Aorta (tissue), 5 donors: ENCODE data around the gene COL11A1. TPM values are rescaled to one million over a fixed set of nuclear protein-coding genes. Genes with fewer than 3 reads are reported as not detected.
"Not testable (repeated sequence)": the region's sequence is repeated elsewhere in the genome, so short reads cannot be mapped to it uniquely, and the experiment has no call there.

Experiments
- ATAC-seq: fragments of 200-7000 bp; cut with Tn5 transposase; one replicate; pipeline ENCODE4 v1.9.1; 2022; ENCODE audit warnings: moderate library complexity; ENCODE audit not compliant: low FRiP score
- DNase-seq, 2 donors: peaks; one replicate each; pipeline ENCODE4 v3.0.0-alpha.2; 2020
- H3K27ac ChIP-seq, 2 donors: one replicate each; pipeline ENCODE4 v1.5.1; 2013; ENCODE audit warnings: low read length in 2 of 2, mild to moderate bottlenecking in 2 of 2, moderate library complexity in 2 of 2, control low read depth in 1 of 2, inconsistent platforms in 1 of 2, low read depth in 1 of 2
- H3K27me3 ChIP-seq, 2 donors: one replicate each; pipeline ENCODE4 v1.6.1; 2013; ENCODE audit warnings: control low read depth in 1 of 2, low read length in 1 of 2, mild to moderate bottlenecking in 1 of 2, moderate library complexity in 1 of 2; ENCODE audit not compliant: insufficient read depth in 2 of 2, control insufficient read depth in 1 of 2
- H3K36me3 ChIP-seq, 2 donors: one replicate each; pipeline ENCODE4 v1.6.1; 2013; ENCODE audit warnings: control low read depth in 1 of 2, low read length in 1 of 2, mild to moderate bottlenecking in 1 of 2; ENCODE audit not compliant: insufficient read depth in 2 of 2, control insufficient read depth in 1 of 2
- H3K4me1 ChIP-seq, 2 donors: one replicate each; pipeline ENCODE4 v1.6.1; 2013; ENCODE audit warnings: low read length in 2 of 2, control low read depth in 1 of 2, mild to moderate bottlenecking in 1 of 2, moderate library complexity in 1 of 2; ENCODE audit not compliant: insufficient read depth in 2 of 2, control insufficient read depth in 1 of 2
- H3K4me3 ChIP-seq, 2 donors: one replicate each; pipeline ENCODE4 v1.5.1; 2013; ENCODE audit warnings: low read length in 2 of 2, control low read depth in 1 of 2, mild to moderate bottlenecking in 1 of 2
- H3K9me3 ChIP-seq: one replicate; pipeline ENCODE4 v1.6.1; 2013; ENCODE audit warnings: mild to moderate bottlenecking, low read length; ENCODE audit not compliant: control insufficient read depth
- WGBS, 2 donors: extraction: QIAGEN DNeasy Blood & Tissue Kit; methylation state at CpG; one replicate each; pipeline ENCODE4 v1.1.7; 2013; 5-methylcytosine and 5-hydroxymethylcytosine counted together
- intact Hi-C, 2 donors: fragments of 100-400 bp; cut with DNase I; formaldehyde crosslinking; loops; one replicate each; pipeline versions ENCODE4 v1.14.2 to v1.15.0; 2022
- polyA plus RNA-seq, 2 donors: library from polyadenylated mRNA; stranded (reverse); fragments of 200-250 nt; gene quantifications; one replicate each; pipeline ENCODE4 v1.2.3, GENCODE V29; 2013
- total RNA-seq, 2 donors: library from RNA; stranded (reverse); fragmentation: NEBNext Ultra II Directional; extraction: Animal tissue kit (Norgen Biotek cat#: 25700); gene quantifications; one replicate each; pipeline ENCODE4 v1.2.1, GENCODE V29; 2021
- donor health status: healthy with polysubstance abuse.
- donor health status: Bipolar disorder and iron deficiency.
- donor health status: DM: no; HTN: no; CAD: no.
- donor health status: DM: no; HTN: no; CAD: no.
- donor health status: DM: yes; HTN: yes; CAD: no.

The COL11A1 gene
- total and polyA plus RNA-seq, 4 donors, result 0.29 to 8.4 TPM; not detected in 2

DNA sequence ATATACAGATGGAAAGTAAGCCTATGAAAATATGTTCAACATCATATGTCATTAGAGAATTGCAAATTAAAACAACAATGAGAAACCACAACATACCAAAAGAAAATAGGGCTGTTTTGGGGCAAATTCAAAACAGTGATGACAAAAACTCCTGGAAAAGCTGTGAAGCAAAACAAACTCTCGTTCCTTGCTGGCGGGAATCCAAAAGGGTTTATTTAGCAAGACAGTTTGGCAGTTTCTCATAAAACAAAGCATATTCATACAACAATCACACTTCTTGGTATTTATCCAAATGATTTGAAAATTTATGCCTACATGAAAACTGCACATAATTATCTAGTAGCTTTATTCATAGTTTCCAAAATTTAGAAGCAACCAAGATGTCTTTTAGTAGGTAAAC lies 44.4 kb downstream of the COL11A1 start:
- no peak overlapping the region for H3K4me3 ChIP-seq
- H3K27me3 ChIP-seq, result no peaks in the 10 kb centered on the region
- no peaks in the 10 kb centered on the region for H3K9me3 ChIP-seq
- no peaks in the 10 kb centered on the region for H3K36me3 ChIP-seq
- no peak overlapping the region for H3K27ac ChIP-seq
- DNase-seq (no peak), ATAC-seq (no peak)
- intact Hi-C loops, result no loop called here
- H3K4me1 ChIP-seq, result no peaks in the 10 kb centered on the region
- WGBS, 2 donors, result 36% methylated on average over 2 of the region's 2 CpGs

DNA sequence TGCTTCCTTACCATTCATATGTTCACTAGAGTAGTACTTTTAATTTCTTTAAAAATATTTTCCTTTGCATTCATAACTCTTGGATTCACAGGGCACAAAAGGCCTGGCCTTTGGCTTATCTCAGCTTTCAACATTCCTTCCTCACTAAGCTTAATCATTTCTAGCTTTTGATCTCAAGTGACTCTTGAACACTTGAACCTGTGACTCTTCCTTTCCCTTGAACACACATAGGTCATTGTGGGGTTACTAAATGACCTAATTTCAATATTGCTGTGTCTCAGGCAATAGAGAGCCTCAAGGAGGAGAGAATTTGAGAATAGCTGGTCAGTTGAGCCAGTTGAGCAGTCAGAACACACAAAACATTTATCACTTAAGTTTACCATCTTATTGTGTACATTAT lies 49.9 kb downstream of the COL11A1 start:
- intact Hi-C loops, result no loop called here
- H3K4me1 ChIP-seq, result no peaks in the 10 kb centered on the region

DNA sequence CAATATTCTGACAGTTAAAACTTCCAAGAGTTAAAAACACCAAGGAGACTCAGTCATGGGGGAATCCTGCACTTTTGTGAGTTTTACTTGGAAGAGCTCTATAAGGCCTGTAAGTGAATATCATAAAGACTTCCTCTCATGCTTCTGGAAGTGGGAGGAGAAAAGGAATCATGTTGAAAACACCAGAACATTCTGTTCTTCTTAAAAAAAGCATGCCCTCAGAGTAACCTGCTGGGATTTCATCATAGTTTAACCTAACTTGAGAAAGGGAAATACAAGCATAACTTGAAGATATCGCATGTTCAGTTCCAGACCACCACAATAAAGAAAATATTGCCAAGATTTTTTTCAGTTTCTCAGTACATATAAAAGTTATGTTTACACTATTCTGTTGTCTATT lies 51.9 kb downstream of the COL11A1 start:
- intact Hi-C loops, result no loop called here
- ATAC-seq, result no peak
- no peak overlapping the region for H3K4me3 ChIP-seq
- no peaks in the 10 kb centered on the region for H3K4me1 ChIP-seq
- H3K27me3 ChIP-seq, result no peaks in the 10 kb centered on the region
- 64 to 73% methylated on average over 1 of the region's 1 CpG for WGBS, 2 donors
- no peak for DNase-seq
- no peaks in the 10 kb centered on the region for H3K36me3 ChIP-seq
- no peak overlapping the region for H3K27ac ChIP-seq
- H3K9me3 ChIP-seq, result no peaks in the 10 kb centered on the region

More for the DNA sequence above, 49.9 kb downstream of the COL11A1 start:
- H3K4me3 ChIP-seq, result no peak overlapping the region
- H3K9me3 ChIP-seq, result no peaks in the 10 kb centered on the region
- H3K27me3 ChIP-seq, result no peaks in the 10 kb centered on the region
- H3K27ac ChIP-seq, result no peak overlapping the region
- ATAC-seq (no peak), DNase-seq (no peak)
- H3K36me3 ChIP-seq, result no peaks in the 10 kb centered on the region

DNA sequence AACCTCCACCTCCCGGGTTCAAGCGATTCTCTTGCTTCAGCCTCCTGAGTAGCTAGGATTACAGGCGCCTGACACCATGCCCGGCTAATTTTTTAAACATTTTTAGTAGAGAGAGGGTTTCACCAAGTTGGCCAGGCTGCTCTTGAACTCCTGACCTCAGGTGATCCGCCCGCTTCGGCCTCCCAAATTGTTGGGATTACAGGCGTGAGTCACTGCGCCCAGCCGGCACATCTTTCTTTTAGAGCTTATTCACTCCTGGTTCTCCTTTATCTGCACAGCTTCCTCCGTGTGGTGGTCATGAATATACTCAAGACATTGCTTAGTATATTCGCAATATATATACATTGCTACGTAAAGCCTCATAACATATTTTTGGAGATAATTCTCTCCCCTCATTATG lies 80.2 kb downstream of the COL11A1 start:
- ATAC-seq, H3K27ac ChIP-seq, H3K4me3 ChIP-seq, intact Hi-C loops, H3K9me3 ChIP-seq, H3K4me1 ChIP-seq, H3K27me3 ChIP-seq, DNase-seq, H3K36me3 ChIP-seq: not testable (repeated sequence)
- 90 to 95% methylated on average over 13 of the region's 13 CpGs for WGBS, 2 donors

DNA sequence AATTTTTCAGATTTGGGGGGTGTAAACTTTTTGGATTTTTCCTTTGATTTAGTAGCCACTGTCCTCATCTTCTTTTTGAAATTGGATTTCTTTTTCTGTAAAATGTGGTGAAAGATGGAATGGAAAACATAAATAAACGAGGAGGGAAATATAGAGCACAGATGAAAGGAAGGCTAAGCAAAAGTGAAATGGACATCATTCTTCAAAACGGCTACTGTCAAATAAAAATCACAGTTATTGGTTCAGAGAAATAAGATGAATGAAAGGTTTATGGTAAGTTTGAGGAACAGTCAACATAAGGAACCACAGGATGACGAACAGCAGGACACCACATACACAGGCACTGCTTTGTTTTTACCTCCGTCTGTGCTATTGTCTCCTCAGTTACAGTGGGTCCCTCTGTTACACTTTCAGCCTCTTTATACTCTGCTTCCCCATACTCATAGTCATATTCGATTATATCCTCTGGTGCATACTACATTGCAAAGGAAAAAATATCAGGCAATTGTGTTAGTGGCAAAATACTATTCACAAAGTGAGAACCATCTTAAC lies 82.4 kb downstream of the COL11A1 start:
- Histone ChIP-seq H3K36me3 (no peaks in the 10 kb centered on the region), H3K27ac (no peak overlapping the region), H3K9me3 (no peaks in the 10 kb centered on the region), H3K4me3 (no peak overlapping the region), H3K4me1 (no peaks in the 10 kb centered on the region), H3K27me3 (no peaks in the 10 kb centered on the region)
- intact Hi-C loops, result no loop called here
- ATAC-seq (no peak), DNase-seq (no peak)
- WGBS, 2 donors, result 41 to 55% methylated on average over 5 of the region's 5 CpGs

DNA sequence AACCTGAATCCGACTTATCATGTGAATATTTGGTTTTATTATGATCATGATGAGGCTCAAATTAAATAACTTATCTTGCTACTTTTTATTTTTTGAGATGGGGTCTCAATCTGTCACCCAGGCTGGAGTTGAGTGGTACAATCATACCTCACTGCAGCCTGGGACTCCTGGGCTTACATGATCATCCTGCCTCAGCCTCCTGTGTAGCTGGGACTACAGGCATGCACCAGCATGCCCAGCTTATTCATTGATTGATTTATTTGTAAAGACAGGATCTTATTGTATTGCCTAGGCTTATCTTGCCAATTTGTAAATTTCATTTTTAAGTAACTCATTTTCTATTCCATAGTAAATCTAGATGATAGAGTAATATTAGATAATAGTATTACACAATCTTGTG lies 84.3 kb downstream of the COL11A1 start:
- Histone ChIP-seq H3K36me3 (no peaks in the 10 kb centered on the region), H3K27me3 (no peaks in the 10 kb centered on the region), H3K9me3 (no peaks in the 10 kb centered on the region), H3K27ac (no peak overlapping the region), H3K4me3 (no peak overlapping the region), H3K4me1 (no peaks in the 10 kb centered on the region)
- 81 to 86% methylated on average over 1 of the region's 1 CpG for whole genome bisulfite sequencing, 2 donors
- no peak for ATAC-seq
- DNase-seq, result no peak
- intact Hi-C loops, result no loop called here

DNA sequence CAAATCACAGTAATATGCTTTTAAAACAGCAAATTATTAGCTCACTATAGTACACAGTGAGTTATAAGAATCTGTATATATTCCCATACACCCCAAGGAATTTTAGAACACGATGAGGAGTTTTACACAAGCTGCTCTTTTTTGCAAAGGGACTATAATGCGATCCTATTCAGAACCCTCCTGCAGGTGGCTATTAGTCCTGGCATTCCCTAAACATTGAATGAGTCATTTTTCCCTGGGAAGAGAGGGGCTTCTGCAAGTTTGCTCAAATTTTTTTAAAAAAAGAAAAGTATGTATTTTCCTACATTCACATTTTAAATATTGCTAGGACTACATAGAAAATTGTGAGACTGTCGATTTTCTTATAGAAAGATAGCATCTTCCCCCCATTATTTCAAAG lies 106.3 kb downstream of the COL11A1 start:
- Histone ChIP-seq H3K27ac (no peak overlapping the region), H3K27me3 (no peaks in the 10 kb centered on the region), H3K36me3 (no peaks in the 10 kb centered on the region), H3K9me3 (no peaks in the 10 kb centered on the region), H3K4me1 (no peaks in the 10 kb centered on the region), H3K4me3 (no peak overlapping the region)
- no peak for ATAC-seq
- WGBS, 2 donors, result 80 to 86% methylated on average over 3 of the region's 3 CpGs
- intact Hi-C loops, result no loop called here
- DNase-seq, result no peak

DNA sequence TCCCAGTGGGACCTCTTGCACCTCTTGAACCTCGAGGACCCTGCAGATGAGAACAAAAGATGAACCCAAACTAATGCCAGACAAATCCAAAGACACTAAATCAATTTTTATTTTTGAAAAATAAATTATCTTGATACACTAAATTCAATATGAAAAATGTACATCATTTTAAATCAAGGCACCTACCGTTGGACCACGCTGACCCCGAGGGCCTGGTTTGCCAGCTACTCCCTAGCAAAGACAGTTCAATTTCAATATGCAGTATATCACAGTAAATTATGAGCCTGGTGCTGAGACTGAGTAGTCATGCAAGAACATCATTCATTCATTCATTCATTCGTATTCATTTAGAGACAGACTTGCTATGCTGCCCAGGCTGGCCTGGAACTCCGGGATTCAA lies 129.4 kb downstream of the COL11A1 start:
- Histone ChIP-seq H3K9me3 (no peaks in the 10 kb centered on the region), H3K4me1 (no peaks in the 10 kb centered on the region), H3K36me3 (no peaks in the 10 kb centered on the region), H3K27me3 (no peaks in the 10 kb centered on the region), H3K4me3 (no peak overlapping the region), H3K27ac (no peak overlapping the region)
- ATAC-seq (no peak), DNase-seq (no peak)
- intact Hi-C loops, result no loop called here
- WGBS, 2 donors, result 91 to 93% methylated on average over 6 of the region's 6 CpGs

DNA sequence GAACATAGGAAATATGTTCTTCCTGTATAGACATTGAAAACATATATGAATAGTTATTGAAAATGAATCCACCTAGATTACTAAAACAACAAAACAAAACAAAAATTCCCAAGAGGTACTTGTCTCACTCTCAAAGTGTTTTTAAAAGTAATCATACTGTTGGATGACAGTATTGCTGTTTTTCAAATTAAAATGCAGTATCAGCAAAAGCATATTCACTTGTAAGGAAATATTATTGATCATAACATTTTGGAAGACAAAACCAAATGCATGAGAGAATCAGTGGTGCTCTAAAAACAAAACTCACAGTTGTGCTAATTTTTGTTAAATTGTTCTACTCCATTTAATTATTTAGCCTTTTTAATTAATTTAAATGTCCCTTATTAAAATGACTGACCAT lies 131.0 kb downstream of the COL11A1 start:
- intact Hi-C loops, result no loop called here

More for the DNA sequence above, 131.0 kb downstream of the COL11A1 start:
- Histone ChIP-seq H3K4me1 (no peaks in the 10 kb centered on the region), H3K27ac (no peak overlapping the region), H3K27me3 (no peaks in the 10 kb centered on the region), H3K9me3 (no peaks in the 10 kb centered on the region), H3K4me3 (no peak overlapping the region), H3K36me3 (no peaks in the 10 kb centered on the region)
- DNase-seq, result no peak
- ATAC-seq, result no peak
